WERI-Rb-1 (cell line): Measurements from ENCODE around the gene EFHC1.

Experiments used
- DNase-seq: peaks from one replicate; pipeline ENCODE4 v3.0.0-alpha.2; 2020
- H3K27ac ChIP-seq: fragments of 250-450 bp; sonication (Bioruptor Pico); 2 replicates; pipeline ENCODE4 v1.5.1; 2020; ENCODE audit warnings: mild to moderate bottlenecking, moderate library complexity
- H3K27me3 ChIP-seq: fragments of 250-450 bp; sonication (Bioruptor Pico); 2 replicates; pipeline ENCODE4 v1.5.1; 2021; ENCODE audit warnings: mild to moderate bottlenecking, low read depth, moderate library complexity; ENCODE audit not compliant: insufficient read depth, severe bottlenecking
- H3K36me3 ChIP-seq: fragments of 250-450 bp; sonication (Bioruptor Pico); 2 replicates; pipeline ENCODE4 v1.5.1; 2020; ENCODE audit warnings: mild to moderate bottlenecking, moderate library complexity
- H3K4me3 ChIP-seq: 2 replicates; pipeline ENCODE4 v1.5.1; 2011; ENCODE audit warnings: low read depth, mild to moderate bottlenecking, control low read depth, low read length
- H3K9me3 ChIP-seq: fragments of 250-450 bp; sonication (Bioruptor Pico); 2 replicates; pipeline ENCODE4 v1.5.1; 2021; ENCODE audit warnings: mild to moderate bottlenecking, moderate library complexity; ENCODE audit not compliant: severe bottlenecking
- CTCF ChIP-seq: IDR thresholded peaks from 2 replicates; pipeline ENCODE4 v1.5.1; 2011; ENCODE audit warnings: low read depth, mild to moderate bottlenecking, control low read depth, inconsistent platforms, low read length

EFHC1 gene

GRCh38 chr6:52419809-52420667, at the start of gene EFHC1:
EFHC1 (plus strand) TSS chr6:52420342; CDS start chr6:52420411, 69 bp downstream.
- DNase-seq = peak; percentile 100
- H3K27ac ChIP-seq = peak within 1 kb of the TSS; percentile 81
- H3K4me3 ChIP-seq = peak within 1 kb of the TSS; percentile 59
- H3K27me3 ChIP-seq = no peaks in the 10 kb centered on the region
- peaks cover 12% of the 10 kb centered on the region for H3K36me3 ChIP-seq
- H3K9me3 ChIP-seq = no peaks in the 10 kb centered on the region
- TF ChIP-seq CTCF = 0 out of 2 replicates have a peak, but pooled peaks have one; percentile 5

GRCh38 chr6:52371656-52372191, 48.4 kb upstream of the EFHC1 start:
- TF ChIP-seq CTCF = no peak
- DNase-seq = no peak
- H3K27me3 ChIP-seq = no peaks in the 10 kb centered on the region
- no peaks in the 10 kb centered on the region for H3K36me3 ChIP-seq
- H3K9me3 ChIP-seq = peaks cover 8% of the 10 kb centered on the region
- no peak overlapping the region for H3K27ac ChIP-seq
- H3K4me3 ChIP-seq = no peak overlapping the region

- Histone ChIP-seq H3K36me3 (no peaks in the 10 kb centered on the region), H3K27me3 (no peaks in the 10 kb centered on the region), H3K27ac (no peak overlapping the region), H3K4me3 (no peak overlapping the region), H3K9me3 (peaks cover 8% of the 10 kb centered on the region)
- TF ChIP-seq CTCF = no peak
- DNase-seq = no peak
Measured at GRCh38 chr6:52373151-52373690, 46.9 kb upstream of the EFHC1 start.

GRCh38 chr6:52374247-52374646, 45.9 kb upstream of the EFHC1 start:
- TF ChIP-seq CTCF = no peak
- no peak for DNase-seq
- Histone ChIP-seq H3K4me3 (no peak overlapping the region), H3K27me3 (no peaks in the 10 kb centered on the region), H3K36me3 (no peaks in the 10 kb centered on the region), H3K27ac (no peak overlapping the region), H3K9me3 (peaks cover 8% of the 10 kb centered on the region)

- no peak for TF ChIP-seq CTCF
- no peak overlapping the region for H3K27ac ChIP-seq
- no peak overlapping the region for H3K4me3 ChIP-seq
- H3K9me3 ChIP-seq = peaks cover 8% of the 10 kb centered on the region
- DNase-seq = no peak
- H3K36me3 ChIP-seq = no peaks in the 10 kb centered on the region
- H3K27me3 ChIP-seq = no peaks in the 10 kb centered on the region
Measured at GRCh38 chr6:52375780-52376556, 44.2 kb upstream of the EFHC1 start.
